GM18951 (cell line): ENCODE results near the gene LRRC18.

Source experiments
- POLR2A ChIP-seq: IDR thresholded peaks from 4 replicates; pipeline ENCODE4 v1.6.1; 2011; ENCODE audit warnings: mild to moderate bottlenecking; ENCODE audit not compliant: insufficient read length, insufficient read depth; ENCODE audit errors: extremely low read depth
- in situ Hi-C: fragments of 300-500 bp; cut with MboI; formaldehyde crosslinking; loops from one replicate; pipeline ENCODE4 v1.12.0; 2022; ENCODE audit warnings: low sequenced_read_pairs, mixed read lengths, inconsistent platforms; ENCODE audit not compliant: unreplicated experiment

LRRC18 gene

GRCh38 chr10:48939790-48940325 is at the start of gene LRRC18:
Gene LRRC18, minus strand, starts transcription at chr10:48939840. Its CDS starts 25,685 bp downstream, at chr10:48914155.
- in situ Hi-C loops, result no loop called here
- TF ChIP-seq POLR2A, result no peak

- in situ Hi-C loops, result no loop called here
Measured at GRCh38 chr10:48985621-48986158, 46.0 kb upstream of the LRRC18 start.

GRCh38 chr10:48983648-48984351 is 44.2 kb upstream of the LRRC18 start:
- TF ChIP-seq POLR2A, result no peak
- in situ Hi-C loops, result loop anchor here (5.0 kb wide), 1 partner anchor 174 kb away; no protein-coding TSS in a partner anchor

More at GRCh38 chr10:48985621-48986158, 46.0 kb upstream of the LRRC18 start:
- no peak for TF ChIP-seq POLR2A

- TF ChIP-seq POLR2A, result no peak
- in situ Hi-C loops, result loop anchor here (5.0 kb wide), 1 partner anchor 175 kb away; no protein-coding TSS in a partner anchor
Measured at GRCh38 chr10:48982584-48982983, 42.9 kb upstream of the LRRC18 start.

- no peak for TF ChIP-seq POLR2A
- in situ Hi-C loops, result loop anchor here (5.0 kb wide), 1 partner anchor 176 kb away; no protein-coding TSS in a partner anchor
Measured at GRCh38 chr10:48981310-48981907, 41.8 kb upstream of the LRRC18 start.

- no peak for TF ChIP-seq POLR2A
- in situ Hi-C loops, result loop anchor here (10.0 kb wide), 1 partner anchor 536 kb away; no protein-coding TSS in a partner anchor
Measured at GRCh38 chr10:48978318-48978717, 38.7 kb upstream of the LRRC18 start.

- TF ChIP-seq POLR2A, result no peak
- in situ Hi-C loops, result loop anchor here (10.0 kb wide), 1 partner anchor 539 kb away; no protein-coding TSS in a partner anchor
Measured at GRCh38 chr10:48976196-48976595, 36.6 kb upstream of the LRRC18 start.

- no peak for TF ChIP-seq POLR2A
- in situ Hi-C loops, result loop anchor here (10.0 kb wide), 1 partner anchor 540 kb away; no protein-coding TSS in a partner anchor
Measured at GRCh38 chr10:48974510-48975156, 35.0 kb upstream of the LRRC18 start.

- in situ Hi-C loops, result loop anchor here (10.0 kb wide), 1 partner anchor 542 kb away; no protein-coding TSS in a partner anchor
- TF ChIP-seq POLR2A, result no peak
Measured at GRCh38 chr10:48973065-48973464, 33.4 kb upstream of the LRRC18 start.

GRCh38 chr10:48970654-48971053 is 31.0 kb upstream of the LRRC18 start:
- in situ Hi-C loops, result loop anchor here (10.0 kb wide), 1 partner anchor 544 kb away; no protein-coding TSS in a partner anchor

GRCh38 chr10:48970046-48970445 is 30.4 kb upstream of the LRRC18 start:
- in situ Hi-C loops, result loop anchor here (10.0 kb wide), 1 partner anchor 545 kb away; no protein-coding TSS in a partner anchor
- TF ChIP-seq POLR2A, result no peak

More at GRCh38 chr10:48970654-48971053, 31.0 kb upstream of the LRRC18 start:
- no peak for TF ChIP-seq POLR2A

- in situ Hi-C loops, result no loop called here
- no peak for TF ChIP-seq POLR2A
Measured at GRCh38 chr10:48968036-48968435, 28.4 kb upstream of the LRRC18 start.

GRCh38 chr10:48965460-48965859 is 25.8 kb upstream of the LRRC18 start:
- no peak for TF ChIP-seq POLR2A
- in situ Hi-C loops, result no loop called here

GRCh38 chr10:48964038-48964437 is 24.4 kb upstream of the LRRC18 start:
- in situ Hi-C loops, result no loop called here
- TF ChIP-seq POLR2A, result no peak
